ENCODE data around the gene ATXN7L1.

GRCh38 chr7:105820363-105821066 is 55.9 kb downstream of the ATXN7L1 start:
- TF ChIP-seq ZNF234 (CRISPR knock-in tag; conservative IDR thresholded peaks at IDR 0.05) (no peak), POLR2A (IDR thresholded peaks at IDR 0.05; ENCODE audit: insufficient read depth in 1 of 2, low read depth in 2 of 2, low read length in 2 of 2) (no peak), CTCF (CRISPR knock-in tag; IDR thresholded peaks at IDR 0.05) (no peak), FOXA1 (IDR thresholded peaks at IDR 0.05) (no peak), FOXA1 (CRISPR knock-in tag; IDR thresholded peaks at IDR 0.05) (no peak), ZBTB40 (IDR thresholded peaks at IDR 0.05) (no peak), ZBTB40 (CRISPR knock-in tag; IDR thresholded peaks at IDR 0.05) (no peak), HOXA7 (CRISPR knock-in tag; IDR thresholded peaks at IDR 0.05) (no peak), KLF9 (CRISPR knock-in tag; IDR thresholded peaks at IDR 0.05; ENCODE audit: low read depth) (no peak), REST (IDR thresholded peaks at IDR 0.05; ENCODE audit: borderline replicate concordance in 1 of 2, low read depth in 1 of 2, low read length in 2 of 2) (no peak), BATF2 (CRISPR knock-in tag; IDR thresholded peaks at IDR 0.05) (no peak), HOXA5 (CRISPR knock-in tag; IDR thresholded peaks at IDR 0.05) (no peak), ZSCAN29 (CRISPR knock-in tag; conservative IDR thresholded peaks at IDR 0.05) (no peak)
